Calu3 (cell line): Measurements from ENCODE around the gene LYPD6. TPM values are rescaled to one million over a fixed set of nuclear protein-coding genes. Genes with fewer than 3 reads are reported as not detected.

Experiments used
- Bru-seq: library from RNA; stranded (reverse); fragments of 400-500 nt; gene quantifications from one replicate; lab custom pipeline; 2021; lab: Mats Ljungman, UMichigan
- BruChase-seq, 2 experiments: library from RNA; stranded (reverse); fragments of 400-500 nt; gene quantifications; one replicate each; lab custom pipeline; 2021; lab: Mats Ljungman, UMichigan
- BruUV-seq: library from RNA; stranded (reverse); fragments of 400-500 nt; replicated peaks from 2 replicates; lab custom pipeline; 2021; lab: Mats Ljungman, UMichigan
- CTCF ChIA-PET: fragments of 300-600 bp; sonication (Branson Sonifier 250); formaldehyde crosslinking; loops from one replicate; lab custom pipeline; 2022; ENCODE audit warnings: antibody characterized with exemption; lab: Charles Lee
- DNase-seq: peaks from one replicate; pipeline ENCODE4 v3.0.0; 2022
- H3K27ac Mint-ChIP-seq: one replicate; pipeline ENCODE4 v1.8.0; 2022; ENCODE audit warnings: mixed read lengths; ENCODE audit not compliant: unreplicated experiment
- H3K27me3 Mint-ChIP-seq: one replicate; pipeline ENCODE4 v1.8.0; 2022; ENCODE audit warnings: mixed read lengths; ENCODE audit not compliant: unreplicated experiment
- H3K36me3 Mint-ChIP-seq: one replicate; pipeline ENCODE4 v1.8.0; 2022; ENCODE audit warnings: mild to moderate bottlenecking, moderate library complexity, mixed read lengths; ENCODE audit not compliant: insufficient read depth, unreplicated experiment
- H3K4me1 Mint-ChIP-seq: one replicate; pipeline ENCODE4 v1.8.0; 2022; ENCODE audit warnings: mild to moderate bottlenecking, low read depth, mixed read lengths; ENCODE audit not compliant: unreplicated experiment
- H3K4me3 Mint-ChIP-seq: one replicate; pipeline ENCODE4 v1.8.0; 2022; ENCODE audit warnings: mild to moderate bottlenecking, low read depth, moderate library complexity, mixed read lengths; ENCODE audit not compliant: unreplicated experiment
- H3K9me3 Mint-ChIP-seq: one replicate; pipeline ENCODE4 v1.8.0; 2022; ENCODE audit warnings: low read depth, mixed read lengths; ENCODE audit not compliant: unreplicated experiment
- CTCF ChIP-seq: fragments of 200-600 bp; IDR thresholded peaks from one replicate; pipeline ENCODE4 v1.8.0; 2022; ENCODE audit warnings: antibody characterized with exemption; ENCODE audit not compliant: unreplicated experiment
- intact Hi-C: fragments of 100-400 bp; cut with micrococcal nuclease; formaldehyde crosslinking; loops from one replicate; pipeline ENCODE4 v1.10.0; 2022; ENCODE audit not compliant: unreplicated experiment
- long read RNA-seq: library from polyadenylated mRNA; stranded (forward); transcript quantifications from one replicate; pipeline ENCODE4 v2.0.0, GENCODE V29; 2022
- total RNA-seq: library from RNA; stranded (reverse); gene quantifications from 2 replicates; pipeline ENCODE4 v1.2.3, GENCODE V29; 2022

The LYPD6 gene
- total RNA-seq (3.4 and 3.9 TPM in 2 replicates), Bru-seq, nascent RNA (percentile 48 among the genes with signal in this experiment), BruChase-seq, experiment 1, labeled RNA remaining after a 6-hour chase (percentile 42 among the genes with signal in this experiment), BruChase-seq, experiment 2, labeled RNA remaining after a 2-hour chase (percentile 51 among the genes with signal in this experiment)
- long read RNA-seq, full-length matches to known transcripts: 4 of 6 reads
- long read RNA-seq, partial matches to known transcripts: 0 of 6 reads
- long read RNA-seq, other reads (novel, unspliced or antisense): 2 of 6 reads

- CTCF ChIA-PET: interaction anchor here (0.5 kb wide), 1 partner anchor 18 kb away, joined by 5 read pairs; no protein-coding TSS in a partner anchor
Observed at GRCh38 chr2:149330127-149331022, at the start of gene LYPD6. Gene LYPD6 (plus strand): TSS chr2:149330587. CDS start chr2:149437709, 107,122 bp downstream.

GRCh38 chr2:149281441-149281840, 48.9 kb upstream of the LYPD6 start:
- CTCF ChIA-PET: no interaction called here
- intact Hi-C loops: no loop called here
- H3K9me3 Mint-ChIP-seq: no peaks in the 10 kb centered on the region
- H3K36me3 Mint-ChIP-seq: no peaks in the 10 kb centered on the region
- TF ChIP-seq CTCF: no peak
- no peak overlapping the region for H3K4me3 Mint-ChIP-seq
- peaks cover 15% of the 10 kb centered on the region for H3K27me3 Mint-ChIP-seq
- no TSS peak for BruUV-seq
- DNase-seq: no peak
- no peak overlapping the region for H3K27ac Mint-ChIP-seq
- H3K4me1 Mint-ChIP-seq: no peaks in the 10 kb centered on the region

More at GRCh38 chr2:149330127-149331022, at the start of gene LYPD6:
- Mint-ChIP-seq H3K27ac (peak within 1 kb of the TSS; percentile 85), H3K9me3 (no peaks in the 10 kb centered on the region), H3K4me3 (peak within 1 kb of the TSS; percentile 97), H3K27me3 (peaks cover 25% of the 10 kb centered on the region), H3K36me3 (peaks cover 27% of the 10 kb centered on the region), H3K4me1 (peaks cover 8% of the 10 kb centered on the region)
- no peak for TF ChIP-seq CTCF
- intact Hi-C loops: loop anchor here (5.0 kb wide), 1 partner anchor 313 kb away; no protein-coding TSS in a partner anchor
- DNase-seq: peak; percentile 83
- no TSS peak for BruUV-seq

- no peaks in the 10 kb centered on the region for H3K4me1 Mint-ChIP-seq
- CTCF ChIA-PET: no interaction called here
- no peaks in the 10 kb centered on the region for H3K36me3 Mint-ChIP-seq
- no peak overlapping the region for H3K27ac Mint-ChIP-seq
- H3K27me3 Mint-ChIP-seq: peaks cover 27% of the 10 kb centered on the region
- TF ChIP-seq CTCF: no peak
- no peaks in the 10 kb centered on the region for H3K9me3 Mint-ChIP-seq
- intact Hi-C loops: no loop called here
- H3K4me3 Mint-ChIP-seq: no peak overlapping the region
- DNase-seq: no peak
- no TSS peak for BruUV-seq
Observed at GRCh38 chr2:149290662-149291061, 39.7 kb upstream of the LYPD6 start.

GRCh38 chr2:149291881-149292280, 38.5 kb upstream of the LYPD6 start:
- no peaks in the 10 kb centered on the region for H3K9me3 Mint-ChIP-seq
- H3K4me3 Mint-ChIP-seq: no peak overlapping the region
- H3K27ac Mint-ChIP-seq: no peak overlapping the region
- TF ChIP-seq CTCF: no peak
- peaks cover 20% of the 10 kb centered on the region for H3K27me3 Mint-ChIP-seq
- no peaks in the 10 kb centered on the region for H3K4me1 Mint-ChIP-seq
- CTCF ChIA-PET: no interaction called here
- intact Hi-C loops: no loop called here
- no TSS peak for BruUV-seq
- no peaks in the 10 kb centered on the region for H3K36me3 Mint-ChIP-seq
- DNase-seq: no peak
